Panc1 (cell line): ENCODE results near the gene RFX2. TPM values are rescaled to one million over a fixed set of nuclear protein-coding genes. Genes with fewer than 3 reads are reported as not detected.

Experiments used
- ATAC-seq: fragments of 200-7000 bp; cut with Tn5 transposase; 2 replicates; pipeline ENCODE4 v1.9.1; 2020; ENCODE audit warnings: mild to moderate bottlenecking, moderate library complexity
- BruUV-seq: library from RNA; stranded (reverse); fragments of 400-500 nt; replicated peaks from 2 replicates; lab custom pipeline; 2021; lab: Mats Ljungman, UMichigan
- CTCF ChIA-PET: fragments of 300-600 bp; sonication (Branson Sonifier 250); formaldehyde crosslinking; loops from one replicate; lab custom pipeline; 2022; ENCODE audit warnings: antibody characterized with exemption; lab: Charles Lee
- POLR2A ChIA-PET: fragments of 300-600 bp; sonication (Branson Sonifier 250); formaldehyde crosslinking; loops from one replicate; lab custom pipeline; 2022; ENCODE audit warnings: antibody characterized with exemption; lab: Charles Lee
- DNase-seq: peaks from one replicate; pipeline ENCODE4 v3.0.0-alpha.2; 2010; ENCODE audit warnings: low read depth, low spot score
- H3K27ac ChIP-seq: 2 replicates; pipeline ENCODE4 v1.5.1; 2011; ENCODE audit warnings: mild to moderate bottlenecking, low read length, inconsistent platforms
- H3K27me3 ChIP-seq: fragments of 200-500 bp; sonication (Bioruptor generic); 2 replicates; pipeline ENCODE4 v1.6.0; 2014; ENCODE audit warnings: low read length, inconsistent platforms; ENCODE audit not compliant: control insufficient read depth, insufficient read depth
- H3K36me3 ChIP-seq: fragments of 200-500 bp; sonication (Bioruptor generic); 2 replicates; pipeline ENCODE4 v1.5.1; 2014; ENCODE audit warnings: inconsistent platforms, mild to moderate bottlenecking, low read length, moderate library complexity; ENCODE audit not compliant: control insufficient read depth, insufficient read depth
- H3K4me1 ChIP-seq: 2 replicates; pipeline ENCODE4 v1.5.1; 2011; ENCODE audit warnings: inconsistent platforms, mild to moderate bottlenecking, low read length, moderate library complexity; ENCODE audit not compliant: control insufficient read depth, insufficient read depth
- H3K4me3 ChIP-seq, 2 experiments: 2 replicates each; pipeline ENCODE4 v1.5.1; 2011 to 2012; ENCODE audit warnings: low read depth in 2 of 2, low read length in 2 of 2, mild to moderate bottlenecking in 2 of 2, inconsistent platforms in 1 of 2, moderate library complexity in 1 of 2
- H3K9me3 ChIP-seq: fragments of 200-500 bp; sonication (Bioruptor generic); 2 replicates; pipeline ENCODE4 v1.5.1; 2014; ENCODE audit warnings: low read depth, mild to moderate bottlenecking, inconsistent platforms, low read length, moderate library complexity; ENCODE audit not compliant: control insufficient read depth, insufficient read depth
- CTCF ChIP-seq: fragments of 450-650 bp; IDR thresholded peaks from 2 replicates; pipeline ENCODE4 v1.5.1; 2017; ENCODE audit warnings: mild to moderate bottlenecking
- POLR2AphosphoS5 ChIP-seq: IDR thresholded peaks from 2 replicates; pipeline ENCODE4 v1.6.1; 2012; ENCODE audit warnings: mild to moderate bottlenecking, low read depth, low read length, moderate library complexity
- SIN3A ChIP-seq: IDR thresholded peaks from 2 replicates; pipeline ENCODE4 v1.6.1; 2012; ENCODE audit warnings: low read depth, mild to moderate bottlenecking, low read length, moderate library complexity, borderline replicate concordance; ENCODE audit not compliant: insufficient read depth
- TCF7L2 ChIP-seq: IDR thresholded peaks from 2 replicates; pipeline ENCODE4 v1.6.1; 2011; ENCODE audit warnings: mild to moderate bottlenecking, low read depth, low read length, inconsistent platforms
- in situ Hi-C: cut with HindIII; loops from 2 replicates; pipeline ENCODE4 v1.10.0; 2016; ENCODE audit warnings: low sequenced_read_pairs, low pct_unique_long_range_greater_than_20kb
- intact Hi-C: fragments of 100-400 bp; cut with micrococcal nuclease; formaldehyde crosslinking; loops from one replicate; pipeline ENCODE4 v1.10.0; 2022; ENCODE audit not compliant: unreplicated experiment
- total RNA-seq: library from RNA; stranded (reverse); gene quantifications from one replicate; pipeline ENCODE4 v1.2.1, GENCODE V29; 2021; ENCODE audit not compliant: unreplicated experiment
- TF ChIP-seq, protein P1 (sequence below), 2 experiments: IDR thresholded peaks; 2 replicates each; pipeline ENCODE4 v1.6.1; 2011 to 2012; ENCODE audit warnings: low read depth in 2 of 2, control low read depth in 1 of 2, low read length in 1 of 2, mild to moderate bottlenecking in 1 of 2, moderate library complexity in 1 of 2; ENCODE audit not compliant: insufficient read depth in 1 of 2

The RFX2 gene
- total RNA-seq, 1 experiment from 2014 or later: 8.0 TPM

DNA sequence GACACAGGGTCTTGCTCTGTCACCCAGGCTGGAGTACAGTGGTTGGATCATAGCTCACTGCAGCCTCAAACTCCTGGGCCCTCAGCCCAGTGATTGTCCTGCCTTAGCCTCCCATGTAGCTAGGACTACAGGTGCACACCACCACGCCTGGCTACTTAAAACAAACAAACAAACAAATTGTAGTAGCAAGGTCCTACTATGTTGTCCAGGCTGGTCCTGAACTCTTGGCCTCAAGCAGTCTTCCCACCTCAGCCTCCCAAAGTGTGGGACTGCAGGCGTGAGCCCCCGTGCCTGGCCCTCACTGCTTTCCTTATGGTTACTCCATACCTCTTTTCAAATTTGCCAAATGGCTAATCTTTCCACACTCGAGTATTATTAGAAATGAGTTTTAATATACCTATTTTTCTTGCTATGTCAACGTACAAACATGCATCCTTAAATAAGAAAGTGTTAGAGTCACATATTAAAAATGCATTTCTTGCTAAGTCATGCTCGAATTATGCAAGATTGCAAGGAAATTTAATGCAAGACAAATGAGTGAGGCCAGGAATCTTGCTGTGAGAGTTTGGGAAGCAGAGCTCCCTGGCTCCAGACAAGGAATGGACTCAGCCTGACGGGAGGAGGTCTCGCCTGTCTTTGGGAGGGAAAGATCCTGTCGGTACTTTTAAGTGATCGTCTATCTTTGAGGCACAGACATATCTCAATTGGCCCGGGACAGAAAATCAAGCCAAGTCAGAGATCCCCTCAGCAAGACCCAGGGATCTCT lies 39.4 kb downstream of the RFX2 start:
- intact Hi-C loops: no loop called here
- Histone ChIP-seq H3K27me3 (no peaks in the 10 kb centered on the region), H3K27ac (no peak overlapping the region), H3K36me3 (no peaks in the 10 kb centered on the region), H3K4me1 (peaks cover 5% of the 10 kb centered on the region; the same call in 1 of the 2 replicates), H3K4me3 (no peak overlapping the region), H3K9me3 (no peaks in the 10 kb centered on the region)
- no peak for DNase-seq
- ChIA-PET POLR2A (no interaction called here), CTCF (no interaction called here)
- BruUV-seq: no TSS peak
- TF ChIP-seq, protein P1, sequence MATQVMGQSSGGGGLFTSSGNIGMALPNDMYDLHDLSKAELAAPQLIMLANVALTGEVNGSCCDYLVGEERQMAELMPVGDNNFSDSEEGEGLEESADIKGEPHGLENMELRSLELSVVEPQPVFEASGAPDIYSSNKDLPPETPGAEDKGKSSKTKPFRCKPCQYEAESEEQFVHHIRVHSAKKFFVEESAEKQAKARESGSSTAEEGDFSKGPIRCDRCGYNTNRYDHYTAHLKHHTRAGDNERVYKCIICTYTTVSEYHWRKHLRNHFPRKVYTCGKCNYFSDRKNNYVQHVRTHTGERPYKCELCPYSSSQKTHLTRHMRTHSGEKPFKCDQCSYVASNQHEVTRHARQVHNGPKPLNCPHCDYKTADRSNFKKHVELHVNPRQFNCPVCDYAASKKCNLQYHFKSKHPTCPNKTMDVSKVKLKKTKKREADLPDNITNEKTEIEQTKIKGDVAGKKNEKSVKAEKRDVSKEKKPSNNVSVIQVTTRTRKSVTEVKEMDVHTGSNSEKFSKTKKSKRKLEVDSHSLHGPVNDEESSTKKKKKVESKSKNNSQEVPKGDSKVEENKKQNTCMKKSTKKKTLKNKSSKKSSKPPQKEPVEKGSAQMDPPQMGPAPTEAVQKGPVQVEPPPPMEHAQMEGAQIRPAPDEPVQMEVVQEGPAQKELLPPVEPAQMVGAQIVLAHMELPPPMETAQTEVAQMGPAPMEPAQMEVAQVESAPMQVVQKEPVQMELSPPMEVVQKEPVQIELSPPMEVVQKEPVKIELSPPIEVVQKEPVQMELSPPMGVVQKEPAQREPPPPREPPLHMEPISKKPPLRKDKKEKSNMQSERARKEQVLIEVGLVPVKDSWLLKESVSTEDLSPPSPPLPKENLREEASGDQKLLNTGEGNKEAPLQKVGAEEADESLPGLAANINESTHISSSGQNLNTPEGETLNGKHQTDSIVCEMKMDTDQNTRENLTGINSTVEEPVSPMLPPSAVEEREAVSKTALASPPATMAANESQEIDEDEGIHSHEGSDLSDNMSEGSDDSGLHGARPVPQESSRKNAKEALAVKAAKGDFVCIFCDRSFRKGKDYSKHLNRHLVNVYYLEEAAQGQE (IDR thresholded peaks at IDR 0.05; ENCODE audit: insufficient read depth in 1 of 2, low read depth in 2 of 2, low read length in 1 of 2): no peak
- TF ChIP-seq TCF7L2 (no peak), POLR2AphosphoS5 (no peak), SIN3A (no peak), CTCF (no peak)
- in situ Hi-C loops: no loop called here
- ATAC-seq: no peak

DNA sequence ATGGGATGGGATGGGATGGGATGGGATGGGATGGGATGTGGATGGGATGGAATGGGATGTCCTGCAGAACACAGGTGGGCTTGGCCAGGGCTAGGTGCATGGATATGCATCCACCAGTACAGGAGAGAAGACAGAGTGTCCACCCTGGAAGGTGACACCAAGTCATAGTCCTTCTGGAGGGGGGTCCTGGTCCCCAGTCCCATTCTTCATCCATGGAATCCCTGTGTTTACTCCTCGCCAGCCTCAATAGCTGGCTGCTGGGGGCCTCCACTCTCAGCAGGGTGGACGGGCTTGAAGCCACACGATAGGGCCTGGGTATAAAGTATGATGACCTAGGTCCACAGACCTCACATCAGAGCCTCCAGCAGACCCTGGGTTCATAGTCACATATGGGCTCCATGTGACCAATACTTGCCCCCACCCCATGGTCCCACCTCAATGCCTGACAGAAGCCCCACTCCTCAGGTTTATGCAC lies 40.1 kb downstream of the RFX2 start:
- Histone ChIP-seq H3K27ac (no peak overlapping the region), H3K4me1 (peaks cover 5% of the 10 kb centered on the region; the same call in 1 of the 2 replicates), H3K9me3 (no peaks in the 10 kb centered on the region), H3K4me3 (no peak overlapping the region), H3K27me3 (no peaks in the 10 kb centered on the region), H3K36me3 (no peaks in the 10 kb centered on the region)
- TF ChIP-seq CTCF (no peak), POLR2AphosphoS5 (no peak), SIN3A (no peak)
- in situ Hi-C loops: no loop called here
- ChIA-PET CTCF (no interaction called here), POLR2A (no interaction called here)
- no TSS peak for BruUV-seq
- DNase-seq (no peak), ATAC-seq (no peak)
- intact Hi-C loops: no loop called here
